ENCODE results near the gene PDAP1. TPM values are rescaled to one million over a fixed set of nuclear protein-coding genes. Genes with fewer than 3 reads are reported as not detected.

The PDAP1 gene
- polyA plus RNA-seq (2011; rRNA removed) (42.4 and 81.8 TPM in 2 replicates), polyA plus RNA-seq (2017; fragmentation: RNase III; extraction: RNeasy Plus Mini Kit Qiagen cat#74134 plus additional on column Dnase treatment) (334 to 347 TPM (median 343 TPM) in 3 replicates), polyA minus RNA-seq (2011; rRNA and poly(A)+ RNA removed) (14.4 and 19.3 TPM in 2 replicates)
- polyA plus RNA-seq (2012; cell fraction: cytosol; rRNA removed), result 91.7 and 140 TPM in 2 replicates
- polyA plus RNA-seq (2012; cell fraction: nucleus; rRNA removed), result 38.4 and 50.0 TPM in 2 replicates

GRCh38 chr7:99408379-99409191, at the start of gene PDAP1, which contains the start of gene BUD31:
Gene PDAP1 (minus strand): TSS chr7:99408597. CDS start chr7:99408548, 49 bp downstream.
Gene BUD31 (plus strand): TSS chr7:99408969. CDS start chr7:99411093, 2,124 bp downstream.
- H3K27ac ChIP-seq, result peak within 1 kb of the TSS; percentile 97 to 98
- peak; percentile 96 for DNase-seq (ENCODE audit: low read depth in 1 of 2, low spot score in 1 of 2)
- H3K9me3 ChIP-seq, result no peaks in the 10 kb centered on the region
- peak within 1 kb of the TSS; percentile 95 for H3K4me2 ChIP-seq
- peak; percentile 83 to 88 for ATAC-seq
- CTCF ChIA-PET, result interaction anchor here (0.7 to 1.7 kb wide), 6 partner anchors 10 to 97 kb away, joined by 3 to 7 read pairs (median 3); no protein-coding TSS in a partner anchor
- H3K4me3 ChIP-seq, result peak within 1 kb of the TSS; percentile 99
- no peak for FAIRE-seq
- peaks cover 34% of the 10 kb centered on the region for H3K4me1 ChIP-seq
- POLR2A ChIA-PET, result interaction anchor here (0.6 to 2.5 kb wide), 16 partner anchors 8 to 1020 kb away, joined by 3 to 23 read pairs (median 4); partner anchors contain the start of genes AP4M1, ARPC1B, CPSF4 and GPC2
- 2% methylated on average over 29 of the region's 72 CpGs for WGBS (ENCODE audit: missing lambda C conversion rate)
- no peak for TF ChIP-seq BHLHE40 (IDR thresholded peaks at IDR 0.05; ENCODE audit: low read depth, low read length)
- no peak for TF ChIP-seq NFE2L2 (conservative IDR thresholded peaks at IDR 0.05; ENCODE audit: low read length)
- TF ChIP-seq POLR2A (IDR thresholded peaks at IDR 0.05; ENCODE audit: low read length), result peak; percentile 86
- peak; percentile 78 for TF ChIP-seq PHF8 (IDR thresholded peaks at IDR 0.05; ENCODE audit: borderline replicate concordance, low read depth)
- TF ChIP-seq REST (IDR thresholded peaks at IDR 0.05), result no peak
- TF ChIP-seq FOXS1 (CRISPR knock-in tag; IDR thresholded peaks at IDR 0.05), result no peak
- TF ChIP-seq FOSL2 (IDR thresholded peaks at IDR 0.05), result no peak
- peak; percentile 85 for TF ChIP-seq FOSL2 (CRISPR knock-in tag; IDR thresholded peaks at IDR 0.05)
- no peak for TF ChIP-seq EHMT2 (IDR thresholded peaks at IDR 0.05; ENCODE audit: low read depth)
- no peak for TF ChIP-seq ATOH8 (CRISPR knock-in tag; IDR thresholded peaks at IDR 0.05; ENCODE audit: low read depth)
- TF ChIP-seq FOSB (CRISPR knock-in tag; IDR thresholded peaks at IDR 0.05), result no peak
- TF ChIP-seq HEYL (CRISPR knock-in tag; IDR thresholded peaks at IDR 0.05), result no peak
- 0 out of 2 replicates have a peak, but pooled peaks have one; percentile 34 for TF ChIP-seq PBX3 (IDR thresholded peaks at IDR 0.05)
- no peak for TF ChIP-seq KDM1A (IDR thresholded peaks at IDR 0.05; ENCODE audit: low read depth)
- no peak for TF ChIP-seq ZFP36 (IDR thresholded peaks at IDR 0.05; ENCODE audit: borderline replicate concordance, partially characterized antibody)
- TF ChIP-seq HOXB5 (CRISPR knock-in tag; IDR thresholded peaks at IDR 0.05), result peak; percentile 54
- 0 out of 2 replicates have a peak, but pooled peaks have one; percentile 6 for TF ChIP-seq EHF (CRISPR knock-in tag; IDR thresholded peaks at IDR 0.05)
- no peak for TF ChIP-seq ZNF302 (CRISPR knock-in tag; IDR thresholded peaks at IDR 0.05)
- TF ChIP-seq CEBPB (IDR thresholded peaks at IDR 0.05), result peak; percentile 97 to 100
- peak; percentile 95 to 99 for TF ChIP-seq JUN (IDR thresholded peaks at IDR 0.05)
- TF ChIP-seq BCL3 (IDR thresholded peaks at IDR 0.05), result peak; percentile 73
- no peak for TF ChIP-seq ZC3H11A (IDR thresholded peaks at IDR 0.05)
- no peak; the same call in 1 of the 2 replicates for TF ChIP-seq GATA3 (IDR thresholded peaks at IDR 0.05; ENCODE audit: borderline replicate concordance)
- TF ChIP-seq MYC (IDR thresholded peaks at IDR 0.05; ENCODE audit: borderline replicate concordance, low read length), result peak; percentile 90
- no peak for TF ChIP-seq E2F6 (IDR thresholded peaks at IDR 0.05; ENCODE audit: borderline replicate concordance, low read depth)
- TF ChIP-seq EP300 (IDR thresholded peaks at IDR 0.05), result no peak
- no peak for TF ChIP-seq HMGXB4 (CRISPR knock-in tag; IDR thresholded peaks at IDR 0.05; ENCODE audit: borderline replicate concordance)
- TF ChIP-seq MAX (IDR thresholded peaks at IDR 0.05), result peak; percentile 94
